Natural killer cell treated with Interleukin-12 subunit alpha and Interleukin-12 subunit beta and Interleukin-15 and Interleukin-18, amount 100 ng/mL, for 72 hours (primary cell): ENCODE data around the gene CD6. TPM values are rescaled to one million over a fixed set of nuclear protein-coding genes. Genes with fewer than 3 reads are reported as not detected.
A peak's percentile ranks its signal among the peaks of the same experiment; 100 is the strongest.

Experiments
- ATAC-seq, 2 donors: fragments of 150-1000 bp; cut with Tn5 transposase in 1 of 2; sonication (Bioruptor Pico), chemical (Tn5 transposase) in 1 of 2; 2 replicates each; pipeline ENCODE4 v1.10.0; 2021
- DNase-seq: peaks from one replicate; pipeline ENCODE4 v3.0.0; 2022; ENCODE audit warnings: low spot score
- H3K27ac Mint-ChIP-seq, 2 donors: 1 replicate in 1 of 2; 2 replicates in 1 of 2; pipeline ENCODE4 v1.8.0; 2022; ENCODE audit warnings: mixed read lengths in 2 of 2, mild to moderate bottlenecking in 1 of 2, moderate library complexity in 1 of 2
- H3K27me3 Mint-ChIP-seq, 2 donors: 1 replicate in 1 of 2; 2 replicates in 1 of 2; pipeline ENCODE4 v1.8.0; 2022; ENCODE audit warnings: mixed read lengths in 2 of 2
- H3K36me3 Mint-ChIP-seq: one replicate; pipeline ENCODE4 v1.8.0; 2022; ENCODE audit warnings: mixed read lengths
- H3K4me1 Mint-ChIP-seq, 2 donors: 1 replicate in 1 of 2; 2 replicates in 1 of 2; pipeline ENCODE4 v1.8.0; 2022; ENCODE audit warnings: low read depth in 2 of 2, mixed read lengths in 2 of 2, mild to moderate bottlenecking in 1 of 2
- H3K4me3 Mint-ChIP-seq: one replicate; pipeline ENCODE4 v1.8.0; 2022; ENCODE audit warnings: mixed read lengths
- H3K9me3 Mint-ChIP-seq: 2 replicates; pipeline ENCODE4 v1.8.0; 2022; ENCODE audit warnings: mixed read lengths
- total RNA-seq, 2 donors: library from RNA; stranded (reverse); gene quantifications; one replicate each; pipeline ENCODE4 v1.2.3, GENCODE V29; 2022

The CD6 gene, protein sequence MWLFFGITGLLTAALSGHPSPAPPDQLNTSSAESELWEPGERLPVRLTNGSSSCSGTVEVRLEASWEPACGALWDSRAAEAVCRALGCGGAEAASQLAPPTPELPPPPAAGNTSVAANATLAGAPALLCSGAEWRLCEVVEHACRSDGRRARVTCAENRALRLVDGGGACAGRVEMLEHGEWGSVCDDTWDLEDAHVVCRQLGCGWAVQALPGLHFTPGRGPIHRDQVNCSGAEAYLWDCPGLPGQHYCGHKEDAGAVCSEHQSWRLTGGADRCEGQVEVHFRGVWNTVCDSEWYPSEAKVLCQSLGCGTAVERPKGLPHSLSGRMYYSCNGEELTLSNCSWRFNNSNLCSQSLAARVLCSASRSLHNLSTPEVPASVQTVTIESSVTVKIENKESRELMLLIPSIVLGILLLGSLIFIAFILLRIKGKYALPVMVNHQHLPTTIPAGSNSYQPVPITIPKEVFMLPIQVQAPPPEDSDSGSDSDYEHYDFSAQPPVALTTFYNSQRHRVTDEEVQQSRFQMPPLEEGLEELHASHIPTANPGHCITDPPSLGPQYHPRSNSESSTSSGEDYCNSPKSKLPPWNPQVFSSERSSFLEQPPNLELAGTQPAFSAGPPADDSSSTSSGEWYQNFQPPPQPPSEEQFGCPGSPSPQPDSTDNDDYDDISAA
- total RNA-seq, result 10 to 100 TPM in 1 of 2 donors, 1 to 10 TPM in 1; 5.9 to 44.0 TPM

DNA sequence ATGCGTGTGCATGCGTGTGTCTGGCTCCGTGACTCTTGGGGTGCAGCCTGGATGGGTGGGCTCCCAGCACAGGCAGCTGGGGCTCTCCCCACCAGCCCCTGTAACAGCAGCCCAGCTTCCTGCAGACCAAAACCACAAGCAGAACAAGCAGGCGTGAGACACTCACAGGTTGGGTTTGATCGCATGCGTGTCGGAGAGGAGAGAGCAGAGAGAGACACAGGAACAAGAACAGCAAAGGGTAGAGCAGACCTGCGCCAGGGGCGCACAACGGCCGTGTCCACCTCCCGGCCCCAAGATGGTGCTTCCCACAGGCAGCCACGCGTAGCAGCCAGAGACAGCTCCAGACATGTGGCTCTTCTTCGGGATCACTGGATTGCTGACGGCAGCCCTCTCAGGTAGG, at the start of gene CD6:
Gene CD6, plus strand, starts transcription at position 161 of the 400 bp plus-strand sequence. Its CDS starts 186 bp downstream, at position 347.
- H3K4me1 Mint-ChIP-seq, result peaks cover 31 to 36% of the 10 kb centered on the region in 2 donors
- ATAC-seq (peak; percentile 67 to 82), DNase-seq (no peak)
- peak within 1 kb of the TSS; percentile 50 to 54 for H3K27ac Mint-ChIP-seq
- no peaks in the 10 kb centered on the region for H3K9me3 Mint-ChIP-seq
- peak within 1 kb of the TSS; percentile 84 for H3K4me3 Mint-ChIP-seq
- H3K36me3 Mint-ChIP-seq, result no peaks in the 10 kb centered on the region
- H3K27me3 Mint-ChIP-seq, result peaks cover 10 to 11% of the 10 kb centered on the region in 2 donors

DNA sequence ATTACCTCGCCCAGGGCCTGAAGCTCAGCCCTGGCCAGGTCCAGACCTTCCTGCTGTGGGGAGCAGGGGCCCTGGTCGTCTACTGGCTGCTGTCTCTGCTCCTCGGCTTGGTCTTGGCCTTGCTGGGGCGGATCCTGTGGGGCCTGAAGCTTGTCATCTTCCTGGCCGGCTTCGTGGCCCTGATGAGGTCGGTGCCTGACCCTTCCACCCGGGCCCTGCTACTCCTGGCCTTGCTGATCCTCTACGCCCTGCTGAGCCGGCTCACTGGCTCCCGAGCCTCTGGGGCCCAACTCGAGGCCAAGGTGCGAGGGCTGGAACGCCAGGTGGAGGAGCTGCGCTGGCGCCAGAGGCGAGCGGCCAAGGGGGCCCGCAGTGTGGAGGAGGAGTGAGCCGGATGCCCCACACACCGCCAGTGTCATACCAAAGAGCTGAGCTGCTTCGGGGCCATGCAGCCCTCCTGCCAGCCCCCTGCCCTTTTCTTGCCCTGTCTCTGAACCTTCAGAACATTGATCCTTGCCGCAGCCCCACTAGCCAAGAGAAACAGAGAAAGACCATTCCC, 49.6 kb upstream of the CD6 start:
- Mint-ChIP-seq H3K9me3 (no peaks in the 10 kb centered on the region), H3K27ac (no peak overlapping the region), H3K27me3 (peaks cover 3 to 14% of the 10 kb centered on the region in 2 donors)

DNA sequence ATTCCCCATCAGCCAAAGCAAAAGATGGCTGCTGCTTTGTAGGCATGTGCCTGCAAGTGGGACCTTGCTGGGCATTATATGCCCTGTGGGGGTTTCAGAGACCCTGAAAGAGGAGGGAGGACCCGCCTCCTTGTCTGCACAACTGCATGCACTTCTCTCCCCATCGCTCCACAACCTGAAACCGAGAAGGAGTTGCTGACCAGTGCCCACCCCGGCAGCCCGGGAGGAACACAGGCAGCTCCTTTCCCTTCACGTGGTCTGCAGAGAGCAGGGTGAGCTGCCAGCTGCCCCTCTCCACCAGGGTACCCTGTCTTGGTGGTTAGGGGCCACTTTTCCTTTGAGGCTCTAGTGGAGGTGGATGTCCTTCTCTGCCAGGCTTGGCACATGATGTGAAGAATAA, 48.6 kb upstream of the CD6 start:
- ATAC-seq (no peak), DNase-seq (no peak)
- peaks cover 5 to 14% of the 10 kb centered on the region in 2 donors for H3K27me3 Mint-ChIP-seq
- no peak overlapping the region for H3K4me3 Mint-ChIP-seq
- no peaks in the 10 kb centered on the region for H3K9me3 Mint-ChIP-seq
- no peak overlapping the region for H3K27ac Mint-ChIP-seq
- H3K36me3 Mint-ChIP-seq, result peaks cover 7% of the 10 kb centered on the region
- H3K4me1 Mint-ChIP-seq, result peaks cover 14 to 19% of the 10 kb centered on the region in 2 donors

More for the DNA sequence above, 49.6 kb upstream of the CD6 start:
- H3K36me3 Mint-ChIP-seq, result peaks cover 7% of the 10 kb centered on the region
- ATAC-seq, result no peak
- H3K4me1 Mint-ChIP-seq, result peaks cover 19 to 25% of the 10 kb centered on the region in 2 donors
- no peak for DNase-seq
- no peak overlapping the region for H3K4me3 Mint-ChIP-seq

DNA sequence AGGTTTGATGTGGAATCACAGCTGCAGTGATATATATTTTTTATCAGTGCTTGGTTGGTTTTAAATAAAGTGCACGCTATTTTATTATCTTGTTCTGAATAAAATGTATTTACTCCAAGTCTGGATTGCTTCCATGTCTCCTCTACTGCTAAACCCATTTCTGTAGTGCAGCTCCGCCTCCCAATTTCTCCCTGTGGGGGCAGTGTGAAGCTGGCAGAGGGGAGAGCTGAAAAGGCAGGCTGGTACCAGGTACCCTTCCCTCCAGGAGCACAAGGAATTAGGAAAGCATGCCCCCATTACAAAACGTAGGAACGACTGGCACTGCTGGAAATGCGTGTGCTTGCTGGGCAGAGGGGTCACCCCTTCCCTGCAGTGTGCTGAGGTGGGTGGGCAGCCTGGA, 48.2 kb upstream of the CD6 start:
- no peak overlapping the region for H3K27ac Mint-ChIP-seq
- no peak overlapping the region for H3K4me3 Mint-ChIP-seq

DNA sequence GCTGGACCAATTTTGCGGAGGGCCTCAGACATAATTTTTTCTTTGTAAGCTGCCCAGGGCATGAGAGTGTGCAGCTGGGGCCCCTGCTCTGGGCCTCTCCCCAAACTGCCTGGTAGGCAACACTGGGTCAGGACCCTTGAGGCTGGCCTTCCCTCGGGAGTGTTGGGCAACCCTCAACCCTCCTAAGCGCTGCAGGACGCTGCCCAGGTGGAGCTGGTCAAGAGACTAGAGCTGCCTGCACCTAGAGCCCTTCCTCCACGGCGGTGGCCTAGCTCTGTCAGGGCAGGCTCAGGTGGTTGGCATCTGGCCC, 47.7 kb upstream of the CD6 start:
- Mint-ChIP-seq H3K27me3 (peaks cover 5 to 14% of the 10 kb centered on the region in 2 donors), H3K9me3 (no peaks in the 10 kb centered on the region), H3K27ac (no peak overlapping the region), H3K4me1 (peaks cover 14 to 19% of the 10 kb centered on the region in 2 donors), H3K36me3 (peaks cover 7% of the 10 kb centered on the region), H3K4me3 (peak overlapping the region; percentile 22)
- no peak for ATAC-seq
- no peak for DNase-seq

More for the DNA sequence above, 48.2 kb upstream of the CD6 start:
- H3K9me3 Mint-ChIP-seq, result no peaks in the 10 kb centered on the region
- H3K4me1 Mint-ChIP-seq, result peaks cover 14 to 19% of the 10 kb centered on the region in 2 donors
- peaks cover 5 to 14% of the 10 kb centered on the region in 2 donors for H3K27me3 Mint-ChIP-seq
- DNase-seq, result no peak
- ATAC-seq, result no peak
- peaks cover 7% of the 10 kb centered on the region for H3K36me3 Mint-ChIP-seq

DNA sequence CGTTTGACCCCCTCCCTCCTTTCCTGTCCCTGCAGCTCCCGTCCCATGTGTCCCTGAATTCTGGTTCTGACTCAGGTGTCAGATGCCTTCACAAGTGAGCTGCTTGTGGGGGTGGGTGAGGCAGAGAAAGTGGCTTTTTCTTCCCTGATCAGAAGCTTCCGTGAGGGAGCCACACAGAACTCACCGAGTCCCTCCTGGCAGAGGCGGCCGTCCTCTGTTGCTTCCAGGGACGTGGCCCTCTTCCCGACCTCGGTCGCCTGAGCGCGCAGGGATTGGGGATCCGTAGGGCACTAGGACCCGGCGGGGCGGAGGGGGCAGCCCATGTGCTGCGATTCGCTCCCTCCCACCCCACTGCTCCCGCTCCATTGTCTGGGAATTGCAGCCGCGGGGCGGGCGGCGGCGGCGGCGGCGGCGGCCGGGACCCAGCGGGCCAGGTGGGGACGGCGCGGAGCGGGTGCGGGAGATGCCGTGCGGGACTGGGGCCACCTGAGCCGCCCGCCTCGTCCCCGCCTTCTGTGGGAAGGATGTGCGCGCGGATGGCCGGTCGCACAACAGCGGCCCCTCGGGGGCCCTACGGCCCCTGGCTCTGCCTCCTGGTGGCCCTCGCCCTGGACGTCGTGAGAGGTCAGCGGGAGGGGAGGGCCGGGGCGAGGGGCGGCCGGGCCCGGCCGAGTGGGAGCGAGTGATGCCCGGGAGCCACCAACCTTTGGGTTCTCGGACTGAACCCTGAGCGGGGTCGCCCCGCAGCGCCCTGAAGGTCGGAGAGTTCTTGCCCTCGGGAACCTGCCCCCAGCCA, 47.2 kb upstream of the CD6 start, which contains the start of gene TMEM132A:
Gene TMEM132A, plus strand, starts transcription at position 351 of the 796 bp plus-strand sequence. Its CDS starts 174 bp downstream, at position 525.
- ATAC-seq, result no peak
- peaks cover 7% of the 10 kb centered on the region for H3K36me3 Mint-ChIP-seq
- H3K27ac Mint-ChIP-seq, result peak within 1 kb of the TSS in 1 of 2 donors; percentile 65

DNA sequence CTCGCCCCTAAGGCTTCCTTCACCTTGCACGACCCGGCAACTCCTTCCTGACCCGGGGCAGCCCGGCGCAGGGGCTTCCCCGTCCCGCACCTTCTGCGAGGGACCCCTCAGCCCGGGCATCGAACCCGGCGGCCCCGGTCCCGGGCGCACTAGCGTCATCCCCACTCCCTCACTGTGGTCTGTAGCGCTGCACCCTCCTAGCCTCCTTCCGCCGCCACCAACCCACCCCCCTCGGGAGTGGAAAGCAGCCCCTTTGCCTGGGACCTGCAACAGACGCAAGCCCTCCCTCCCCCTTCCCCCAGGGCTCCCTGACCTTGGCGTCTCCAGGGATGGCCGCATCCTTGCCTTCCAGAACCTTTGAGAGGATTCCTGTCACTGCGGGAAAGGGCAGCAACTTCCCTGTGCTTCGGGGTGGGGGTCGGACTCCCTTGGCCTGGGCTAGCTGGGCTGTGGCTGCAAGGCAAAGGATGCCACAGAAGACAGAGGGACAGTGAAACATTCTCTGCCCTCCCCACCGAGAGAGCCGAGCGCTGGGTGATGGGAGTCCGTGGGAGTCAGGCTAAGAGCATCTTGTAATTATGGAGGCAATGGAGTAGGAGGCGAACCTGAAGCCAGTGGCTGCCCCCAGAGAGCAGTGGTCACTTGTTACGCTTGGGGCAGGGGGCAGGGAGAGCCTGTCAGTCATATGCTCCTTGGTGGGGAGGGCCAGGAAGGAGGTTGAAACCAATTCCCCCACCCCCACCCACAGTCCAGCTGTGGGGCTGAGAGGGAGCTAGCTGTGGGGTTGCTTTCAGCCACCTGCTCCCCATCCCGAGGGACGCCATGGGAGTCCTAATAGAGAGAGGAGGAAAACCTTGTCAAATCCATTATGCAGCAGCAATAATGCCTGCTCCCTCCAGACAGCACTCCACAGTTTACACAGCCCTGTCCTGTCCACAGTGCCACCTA, 46.3 kb upstream of the CD6 start:
- no peak for DNase-seq
- H3K9me3 Mint-ChIP-seq, result no peaks in the 10 kb centered on the region
- H3K4me3 Mint-ChIP-seq, result peak overlapping the region; percentile 53

More for the DNA sequence above, 47.2 kb upstream of the CD6 start, which contains the start of gene TMEM132A:
- Mint-ChIP-seq H3K4me3 (peak within 1 kb of the TSS; percentile 53), H3K4me1 (peaks cover 8 to 18% of the 10 kb centered on the region in 2 donors), H3K9me3 (no peaks in the 10 kb centered on the region), H3K27me3 (peaks cover 5 to 14% of the 10 kb centered on the region in 2 donors)
- no peak for DNase-seq

DNA sequence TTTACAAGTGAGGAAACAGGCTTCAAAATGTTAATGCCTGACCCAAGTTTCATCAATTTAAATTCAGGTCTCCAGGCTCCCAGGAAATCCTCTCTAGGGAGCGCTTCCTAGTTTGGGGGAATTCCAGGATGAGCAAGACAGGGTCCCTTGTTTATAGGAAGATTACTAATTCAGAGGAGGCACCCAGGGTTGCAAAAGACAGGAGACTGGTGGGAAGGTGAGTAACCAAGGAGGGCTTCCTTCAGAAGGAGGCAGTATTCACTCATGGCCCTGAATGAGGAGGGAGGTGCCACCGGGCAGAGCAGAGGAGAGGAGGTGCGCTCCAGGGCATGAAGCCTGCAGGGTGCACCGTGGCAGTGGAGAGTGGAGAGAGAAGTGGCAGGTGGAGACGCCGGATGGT, 45.6 kb upstream of the CD6 start:
- ATAC-seq, result no peak

More for the DNA sequence above, 46.3 kb upstream of the CD6 start:
- Mint-ChIP-seq H3K27ac (peak overlapping the region in 1 of 2 donors; percentile 65), H3K4me1 (peaks cover 4 to 15% of the 10 kb centered on the region in 2 donors), H3K27me3 (peaks cover 10 to 22% of the 10 kb centered on the region in 2 donors), H3K36me3 (peaks cover 7% of the 10 kb centered on the region)
- no peak for ATAC-seq

DNA sequence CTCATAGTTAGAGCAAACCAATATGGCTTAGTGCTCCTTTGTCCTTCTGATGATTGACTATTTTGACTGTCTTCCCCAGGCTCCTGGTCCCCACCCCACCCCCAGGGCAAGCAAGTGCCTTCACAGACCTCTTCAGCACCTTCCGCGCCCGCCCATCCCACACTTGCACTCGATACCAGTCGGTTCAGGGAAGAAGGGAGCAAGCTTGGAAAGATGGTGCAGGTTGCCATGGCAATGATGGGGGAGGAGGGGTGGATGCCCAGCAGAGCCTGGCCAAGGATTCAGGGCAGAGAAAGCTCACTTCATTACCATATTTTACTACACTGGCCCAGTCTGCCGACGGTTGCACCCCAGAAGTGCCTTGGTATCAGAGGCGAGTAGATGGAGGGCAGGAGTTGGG, 45.0 kb upstream of the CD6 start:
- no peak overlapping the region for H3K4me3 Mint-ChIP-seq

More for the DNA sequence above, 45.6 kb upstream of the CD6 start:
- no peak overlapping the region for H3K4me3 Mint-ChIP-seq
- peaks cover 4 to 15% of the 10 kb centered on the region in 2 donors for H3K4me1 Mint-ChIP-seq
- peaks cover 10 to 22% of the 10 kb centered on the region in 2 donors for H3K27me3 Mint-ChIP-seq
- H3K27ac Mint-ChIP-seq, result no peak overlapping the region
- no peaks in the 10 kb centered on the region for H3K9me3 Mint-ChIP-seq
- no peak for DNase-seq
- peaks cover 7% of the 10 kb centered on the region for H3K36me3 Mint-ChIP-seq

DNA sequence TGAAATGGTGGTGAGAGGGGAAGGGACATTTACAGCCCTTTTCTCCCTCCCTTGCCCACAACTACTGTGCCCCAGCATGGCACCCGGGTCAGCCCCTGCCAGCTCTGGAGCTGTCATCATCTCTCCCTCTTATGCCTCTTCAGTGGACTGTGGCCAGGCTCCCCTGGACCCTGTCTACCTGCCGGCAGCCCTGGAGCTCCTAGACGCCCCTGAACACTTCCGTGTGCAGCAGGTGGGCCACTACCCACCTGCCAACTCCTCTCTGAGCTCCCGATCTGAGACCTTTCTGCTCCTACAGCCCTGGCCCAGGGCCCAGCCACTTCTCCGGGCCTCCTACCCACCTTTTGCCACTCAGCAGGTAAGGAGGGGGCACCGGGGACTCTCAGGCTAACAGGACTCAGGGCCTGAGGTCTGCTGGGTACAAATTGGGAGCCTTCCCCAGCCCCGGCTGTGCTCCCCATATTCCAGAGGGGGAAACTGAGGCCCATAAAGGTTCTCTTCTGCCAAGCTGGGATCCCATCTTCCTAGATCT, 44.4 kb upstream of the CD6 start:
- no peak overlapping the region for H3K27ac Mint-ChIP-seq
- peaks cover 12 to 22% of the 10 kb centered on the region in 2 donors for H3K27me3 Mint-ChIP-seq
- DNase-seq (no peak), ATAC-seq (no peak)
- H3K36me3 Mint-ChIP-seq, result peaks cover 6% of the 10 kb centered on the region
- no peak overlapping the region for H3K4me3 Mint-ChIP-seq
- H3K4me1 Mint-ChIP-seq, result peaks cover 4 to 15% of the 10 kb centered on the region in 2 donors
- H3K9me3 Mint-ChIP-seq, result no peaks in the 10 kb centered on the region

More for the DNA sequence above, 45.0 kb upstream of the CD6 start:
- peaks cover 4 to 15% of the 10 kb centered on the region in 2 donors for H3K4me1 Mint-ChIP-seq
- ATAC-seq (no peak), DNase-seq (no peak)
- H3K36me3 Mint-ChIP-seq, result peaks cover 7% of the 10 kb centered on the region
- peaks cover 12 to 22% of the 10 kb centered on the region in 2 donors for H3K27me3 Mint-ChIP-seq
- H3K27ac Mint-ChIP-seq, result no peak overlapping the region
- no peaks in the 10 kb centered on the region for H3K9me3 Mint-ChIP-seq

DNA sequence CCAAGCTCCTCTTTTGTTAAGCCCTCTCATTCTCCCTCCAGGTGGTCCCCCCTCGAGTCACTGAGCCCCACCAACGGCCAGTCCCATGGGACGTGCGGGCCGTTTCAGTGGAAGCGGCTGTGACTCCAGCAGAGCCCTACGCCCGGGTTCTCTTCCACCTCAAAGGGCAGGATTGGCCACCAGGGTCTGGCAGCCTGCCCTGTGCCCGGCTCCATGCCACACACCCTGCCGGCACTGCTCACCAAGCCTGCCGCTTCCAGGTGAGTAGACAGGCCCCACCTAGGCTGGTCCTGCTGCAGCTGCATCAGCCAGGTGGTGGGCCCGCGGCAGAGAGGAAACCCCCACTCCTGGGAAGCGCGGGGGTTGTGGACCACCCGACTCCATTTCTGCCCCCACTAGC, 43.9 kb upstream of the CD6 start:
- Mint-ChIP-seq H3K9me3 (no peaks in the 10 kb centered on the region), H3K27me3 (peaks cover 12 to 17% of the 10 kb centered on the region in 2 donors), H3K4me1 (peaks cover 4 to 11% of the 10 kb centered on the region in 2 donors), H3K27ac (no peak overlapping the region), H3K36me3 (peaks cover under 1% of the 10 kb centered on the region), H3K4me3 (no peak overlapping the region)
- DNase-seq, result no peak
- no peak for ATAC-seq

DNA sequence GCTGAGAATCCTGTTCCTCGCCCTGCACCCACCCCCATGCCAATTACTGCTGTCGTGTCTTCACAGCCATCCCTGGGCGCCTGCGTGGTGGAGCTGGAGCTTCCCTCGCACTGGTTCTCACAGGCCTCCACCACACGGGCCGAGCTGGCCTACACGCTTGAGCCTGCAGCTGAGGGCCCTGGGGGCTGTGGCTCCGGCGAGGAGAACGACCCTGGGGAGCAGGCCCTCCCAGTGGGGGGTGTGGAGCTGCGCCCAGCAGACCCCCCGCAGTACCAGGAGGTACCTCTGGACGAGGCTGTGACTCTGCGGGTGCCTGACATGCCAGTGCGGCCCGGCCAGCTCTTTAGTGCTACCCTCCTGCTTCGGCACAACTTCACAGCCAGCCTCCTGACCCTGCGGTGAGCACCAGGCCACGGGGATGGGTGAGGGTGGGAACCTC, 42.9 kb upstream of the CD6 start:
- H3K4me3 Mint-ChIP-seq, result no peak overlapping the region
- H3K9me3 Mint-ChIP-seq, result no peaks in the 10 kb centered on the region
- H3K4me1 Mint-ChIP-seq, result peaks cover 4 to 8% of the 10 kb centered on the region in 2 donors

More for the DNA sequence above, 42.9 kb upstream of the CD6 start:
- no peaks in the 10 kb centered on the region for H3K36me3 Mint-ChIP-seq
- DNase-seq (no peak), ATAC-seq (no peak)
- no peak overlapping the region for H3K27ac Mint-ChIP-seq
- peaks cover 12 to 16% of the 10 kb centered on the region in 2 donors for H3K27me3 Mint-ChIP-seq
